GM18909 (cell line): ENCODE data around the gene XPO4.
"Not testable (repeated sequence)": the region's sequence is repeated elsewhere in the genome, so short reads cannot be mapped to it uniquely, and the experiment has no call there.

ENCODE experiments used
- ATAC-seq: cut with Tn5 transposase; IDR thresholded peaks from one replicate; pipeline ENCODE4 v1.9.1; 2021; ENCODE audit warnings: mild to moderate bottlenecking; ENCODE audit not compliant: unreplicated experiment, poor library complexity

Gene XPO4

GRCh38 chr13:20743830-20744404, 158.6 kb downstream of the XPO4 start:
- not testable (repeated sequence) for ATAC-seq

GRCh38 chr13:20740021-20740420, 162.5 kb downstream of the XPO4 start:
- ATAC-seq: no peak

- ATAC-seq: no peak
These were observed 163.9 kb downstream of the XPO4 start for GRCh38 chr13:20738616-20739015.

GRCh38 chr13:20729633-20730585, 172.6 kb downstream of the XPO4 start:
- no peak for ATAC-seq

GRCh38 chr13:20728579-20729311, 173.8 kb downstream of the XPO4 start:
- ATAC-seq: no peak

- no peak for ATAC-seq
These were observed 174.7 kb downstream of the XPO4 start for GRCh38 chr13:20727856-20728255.
